ENCODE results near the gene SERP2. TPM values are rescaled to one million over a fixed set of nuclear protein-coding genes. Genes with fewer than 3 reads are reported as not detected.

SERP2 gene
- total and polyA plus RNA-seq, 3 experiments from 2014 or later, result 0.47 to 0.57 (median 0.51) TPM

- Histone ChIP-seq H3K4me3 (ENCODE audit: low read length) (no peak overlapping the region), H3K36me3 (ENCODE audit: insufficient read depth, low read length) (no peaks in the 10 kb centered on the region), H3K9me3 (ENCODE audit: low read length) (no peaks in the 10 kb centered on the region), H3K4me1 (ENCODE audit: insufficient read depth, low read length) (peaks cover 9% of the 10 kb centered on the region), H3K27ac (ENCODE audit: low read depth, low read length) (no peak overlapping the region), H3K27me3 (ENCODE audit: insufficient read depth, low read length, poor library complexity, severe bottlenecking) (no peaks in the 10 kb centered on the region)
- POLR2A ChIA-PET, result interaction anchor here (1.0 kb wide), 1 partner anchor 77 kb away, joined by 3 read pairs; no protein-coding TSS in a partner anchor
- Mint-ChIP-seq H3K4me1 (peaks cover 24 to 33% (median 28%) of the 10 kb centered on the region in 3 donors), H3K9me3 (no peaks in the 10 kb centered on the region), H3K36me3 (no peaks in the 10 kb centered on the region), H3K27ac (peak overlapping the region in 4 of 8 donors; percentile 29 to 89 (median 62)), H3K27me3 (peaks cover 3 to 14% of the 10 kb centered on the region in 2 donors), H3K4me3 (peak overlapping the region in 1 of 7 donors; percentile 27)
- no peak for DNase-seq
- CTCF ChIA-PET, result no interaction called here
Observed at GRCh38 chr13:44350775-44351504, 22.7 kb upstream of the SERP2 start.

GRCh38 chr13:44351505-44351854 lies 22.1 kb upstream of the SERP2 start:
- no peaks in the 10 kb centered on the region for H3K36me3 Mint-ChIP-seq
- DNase-seq, result no peak
- H3K27ac Mint-ChIP-seq, result peak overlapping the region in 6 of 8 donors; percentile 34 to 89 (median 81)
- no peaks in the 10 kb centered on the region for H3K9me3 Mint-ChIP-seq
- POLR2A ChIA-PET, result interaction anchor here (1.0 kb wide), 1 partner anchor 77 kb away, joined by 3 read pairs; no protein-coding TSS in a partner anchor
- no peaks in the 10 kb centered on the region for H3K36me3 ChIP-seq (ENCODE audit: insufficient read depth, low read length)
- H3K9me3 ChIP-seq (ENCODE audit: low read length), result no peaks in the 10 kb centered on the region
- H3K4me3 ChIP-seq (ENCODE audit: low read length), result no peak overlapping the region
- H3K4me1 Mint-ChIP-seq, result peaks cover 24 to 33% (median 28%) of the 10 kb centered on the region in 3 donors
- peaks cover 9% of the 10 kb centered on the region for H3K4me1 ChIP-seq (ENCODE audit: insufficient read depth, low read length)
- H3K27ac ChIP-seq (ENCODE audit: low read depth, low read length), result no peak overlapping the region
- no peak overlapping the region for H3K4me3 Mint-ChIP-seq
- CTCF ChIA-PET, result no interaction called here
- H3K27me3 ChIP-seq (ENCODE audit: insufficient read depth, low read length, poor library complexity, severe bottlenecking), result no peaks in the 10 kb centered on the region
- peaks cover 3 to 9% of the 10 kb centered on the region in 2 donors for H3K27me3 Mint-ChIP-seq

- peak in 1 of 5 donors; percentile 9 for DNase-seq
- Mint-ChIP-seq H3K9me3 (no peaks in the 10 kb centered on the region), H3K4me1 (peaks cover 24 to 33% (median 28%) of the 10 kb centered on the region in 3 donors), H3K4me3 (peak overlapping the region in 3 of 7 donors; percentile 23 to 56 (median 30)), H3K27ac (peak overlapping the region; percentile 61 to 89 (median 78)), H3K36me3 (no peaks in the 10 kb centered on the region), H3K27me3 (peaks cover 3 to 11% of the 10 kb centered on the region in 2 donors)
- Histone ChIP-seq H3K9me3 (ENCODE audit: low read length) (no peaks in the 10 kb centered on the region), H3K4me1 (ENCODE audit: insufficient read depth, low read length) (peaks cover 9% of the 10 kb centered on the region), H3K36me3 (ENCODE audit: insufficient read depth, low read length) (no peaks in the 10 kb centered on the region), H3K4me3 (ENCODE audit: low read length) (no peak overlapping the region), H3K27me3 (ENCODE audit: insufficient read depth, low read length, poor library complexity, severe bottlenecking) (no peaks in the 10 kb centered on the region), H3K27ac (ENCODE audit: low read depth, low read length) (no peak overlapping the region)
- ChIA-PET POLR2A (no interaction called here), CTCF (no interaction called here)
Observed at GRCh38 chr13:44352202-44352601, 21.4 kb upstream of the SERP2 start.

GRCh38 chr13:44352671-44353070 lies 21.0 kb upstream of the SERP2 start:
- Mint-ChIP-seq H3K27me3 (peaks cover 3 to 11% of the 10 kb centered on the region in 2 donors), H3K36me3 (no peaks in the 10 kb centered on the region), H3K9me3 (no peaks in the 10 kb centered on the region), H3K27ac (peak overlapping the region; percentile 61 to 89 (median 78)), H3K4me3 (peak overlapping the region in 3 of 7 donors; percentile 23 to 56 (median 30)), H3K4me1 (peaks cover 24 to 33% (median 28%) of the 10 kb centered on the region in 3 donors)
- peaks cover 9% of the 10 kb centered on the region for H3K4me1 ChIP-seq (ENCODE audit: insufficient read depth, low read length)
- ChIA-PET CTCF (no interaction called here), POLR2A (no interaction called here)
- H3K36me3 ChIP-seq (ENCODE audit: insufficient read depth, low read length), result no peaks in the 10 kb centered on the region
- peak in 1 of 5 donors; percentile 6 for DNase-seq
- no peaks in the 10 kb centered on the region for H3K27me3 ChIP-seq (ENCODE audit: insufficient read depth, low read length, poor library complexity, severe bottlenecking)
- H3K27ac ChIP-seq (ENCODE audit: low read depth, low read length), result no peak overlapping the region
- H3K9me3 ChIP-seq (ENCODE audit: low read length), result no peaks in the 10 kb centered on the region
- no peak overlapping the region for H3K4me3 ChIP-seq (ENCODE audit: low read length)

- Histone ChIP-seq H3K36me3 (ENCODE audit: insufficient read depth, low read length) (no peaks in the 10 kb centered on the region), H3K27me3 (ENCODE audit: insufficient read depth, low read length, poor library complexity, severe bottlenecking) (no peaks in the 10 kb centered on the region), H3K4me1 (ENCODE audit: insufficient read depth, low read length) (peaks cover 9% of the 10 kb centered on the region), H3K9me3 (ENCODE audit: low read length) (no peaks in the 10 kb centered on the region), H3K4me3 (ENCODE audit: low read length) (no peak overlapping the region), H3K27ac (ENCODE audit: low read depth, low read length) (no peak overlapping the region)
- CTCF ChIA-PET, result no interaction called here
- Mint-ChIP-seq H3K36me3 (no peaks in the 10 kb centered on the region), H3K27me3 (peaks cover 6 to 15% of the 10 kb centered on the region in 2 donors), H3K4me1 (peaks cover 24 to 33% (median 28%) of the 10 kb centered on the region in 3 donors), H3K27ac (no peak overlapping the region), H3K9me3 (no peaks in the 10 kb centered on the region), H3K4me3 (no peak overlapping the region)
- POLR2A ChIA-PET, result no interaction called here
- DNase-seq, result no peak
Observed at GRCh38 chr13:44354331-44354730, 19.3 kb upstream of the SERP2 start.

GRCh38 chr13:44354884-44355283 lies 18.7 kb upstream of the SERP2 start:
- H3K36me3 Mint-ChIP-seq, result no peaks in the 10 kb centered on the region
- no peaks in the 10 kb centered on the region for H3K9me3 Mint-ChIP-seq
- no peak overlapping the region for H3K27ac Mint-ChIP-seq
- peaks cover 24 to 33% (median 28%) of the 10 kb centered on the region in 3 donors for H3K4me1 Mint-ChIP-seq
- DNase-seq, result no peak
- POLR2A ChIA-PET, result no interaction called here
- Histone ChIP-seq H3K9me3 (ENCODE audit: low read length) (no peaks in the 10 kb centered on the region), H3K27ac (ENCODE audit: low read depth, low read length) (no peak overlapping the region), H3K36me3 (ENCODE audit: insufficient read depth, low read length) (no peaks in the 10 kb centered on the region), H3K4me3 (ENCODE audit: low read length) (no peak overlapping the region), H3K4me1 (ENCODE audit: insufficient read depth, low read length) (peaks cover 9% of the 10 kb centered on the region), H3K27me3 (ENCODE audit: insufficient read depth, low read length, poor library complexity, severe bottlenecking) (no peaks in the 10 kb centered on the region)
- H3K4me3 Mint-ChIP-seq, result no peak overlapping the region
- H3K27me3 Mint-ChIP-seq, result peaks cover 3 to 15% of the 10 kb centered on the region in 2 donors
- CTCF ChIA-PET, result no interaction called here

- ChIA-PET POLR2A (no interaction called here), CTCF (no interaction called here)
- Histone ChIP-seq H3K27ac (ENCODE audit: low read depth, low read length) (no peak overlapping the region), H3K27me3 (ENCODE audit: insufficient read depth, low read length, poor library complexity, severe bottlenecking) (no peaks in the 10 kb centered on the region), H3K36me3 (ENCODE audit: insufficient read depth, low read length) (no peaks in the 10 kb centered on the region), H3K4me3 (ENCODE audit: low read length) (no peak overlapping the region), H3K4me1 (ENCODE audit: insufficient read depth, low read length) (peaks cover 9% of the 10 kb centered on the region), H3K9me3 (ENCODE audit: low read length) (no peaks in the 10 kb centered on the region)
- H3K4me3 Mint-ChIP-seq, result no peak overlapping the region
- peaks cover 3 to 20% of the 10 kb centered on the region in 2 donors for H3K27me3 Mint-ChIP-seq
- H3K36me3 Mint-ChIP-seq, result no peaks in the 10 kb centered on the region
- DNase-seq, result no peak
- H3K9me3 Mint-ChIP-seq, result no peaks in the 10 kb centered on the region
- H3K4me1 Mint-ChIP-seq, result peaks cover 24 to 32% (median 27%) of the 10 kb centered on the region in 3 donors
- H3K27ac Mint-ChIP-seq, result peak overlapping the region in 1 of 8 donors; percentile 39
Observed at GRCh38 chr13:44355621-44356020, 18.0 kb upstream of the SERP2 start.

GRCh38 chr13:44359983-44360375 lies 13.6 kb upstream of the SERP2 start:
- POLR2A ChIA-PET, result no interaction called here
- Histone ChIP-seq H3K9me3 (ENCODE audit: low read length) (no peaks in the 10 kb centered on the region), H3K27ac (ENCODE audit: low read depth, low read length) (no peak overlapping the region)

More at GRCh38 chr13:44359983-44360375, 13.6 kb upstream of the SERP2 start:
- Histone ChIP-seq H3K36me3 (ENCODE audit: insufficient read depth, low read length) (no peaks in the 10 kb centered on the region), H3K27me3 (ENCODE audit: insufficient read depth, low read length, poor library complexity, severe bottlenecking) (no peaks in the 10 kb centered on the region), H3K4me1 (ENCODE audit: insufficient read depth, low read length) (no peaks in the 10 kb centered on the region), H3K4me3 (ENCODE audit: low read length) (no peak overlapping the region)
- Mint-ChIP-seq H3K9me3 (no peaks in the 10 kb centered on the region), H3K36me3 (no peaks in the 10 kb centered on the region), H3K4me1 (no peaks in the 10 kb centered on the region), H3K4me3 (no peak overlapping the region), H3K27ac (no peak overlapping the region), H3K27me3 (peaks cover 3 to 23% of the 10 kb centered on the region in 2 donors)
- no peak for DNase-seq
- CTCF ChIA-PET, result no interaction called here

All from CD8-positive, alpha-beta memory T cell (primary cell).